Measurements from ENCODE around the gene MTHFSD. TPM values are rescaled to one million over a fixed set of nuclear protein-coding genes. Genes with fewer than 3 reads are reported as not detected.

Gene MTHFSD
- total RNA-seq, 1 experiment from 2014 or later, result 30.7 TPM

GRCh38 chr16:86597126-86597879 is 42.3 kb upstream of the MTHFSD start:
- H3K36me3 Mint-ChIP-seq (ENCODE audit: insufficient read depth, unreplicated experiment), result no peaks in the 10 kb centered on the region
- no peak for DNase-seq (ENCODE audit: unreplicated experiment)
- peaks cover 5% of the 10 kb centered on the region for H3K4me1 Mint-ChIP-seq (ENCODE audit: insufficient read depth, unreplicated experiment)
- POLR2A ChIA-PET, result no interaction called here
- no peak for TF ChIP-seq CTCF (IDR thresholded peaks at IDR 0.05; ENCODE audit: unreplicated experiment)
- no peak overlapping the region for H3K27ac Mint-ChIP-seq (ENCODE audit: low read depth, unreplicated experiment)
- CTCF ChIA-PET, result no interaction called here
- intact Hi-C loops (cut with micrococcal nuclease), result no loop called here
- H3K4me3 Mint-ChIP-seq (ENCODE audit: unreplicated experiment), result no peak overlapping the region
- H3K9me3 Mint-ChIP-seq (ENCODE audit: unreplicated experiment), result peaks cover 7% of the 10 kb centered on the region
- H3K27me3 Mint-ChIP-seq (ENCODE audit: insufficient read depth, unreplicated experiment), result no peaks in the 10 kb centered on the region
- BruUV-seq (replicated peaks), result no TSS peak

GRCh38 chr16:86595983-86596605 is 41.1 kb upstream of the MTHFSD start:
- intact Hi-C loops (cut with micrococcal nuclease), result no loop called here
- Mint-ChIP-seq H3K27ac (ENCODE audit: low read depth, unreplicated experiment) (no peak overlapping the region), H3K36me3 (ENCODE audit: insufficient read depth, unreplicated experiment) (no peaks in the 10 kb centered on the region), H3K4me1 (ENCODE audit: insufficient read depth, unreplicated experiment) (peaks cover 5% of the 10 kb centered on the region), H3K4me3 (ENCODE audit: unreplicated experiment) (no peak overlapping the region), H3K9me3 (ENCODE audit: unreplicated experiment) (peaks cover 12% of the 10 kb centered on the region), H3K27me3 (ENCODE audit: insufficient read depth, unreplicated experiment) (no peaks in the 10 kb centered on the region)
- BruUV-seq (replicated peaks), result no TSS peak
- ChIA-PET POLR2A (no interaction called here), CTCF (interaction anchor here (0.6 kb wide), 2 partner anchors 31 to 763 kb away, joined by 3 read pairs; no protein-coding TSS in a partner anchor)
- DNase-seq (ENCODE audit: unreplicated experiment), result no peak
- TF ChIP-seq CTCF (IDR thresholded peaks at IDR 0.05; ENCODE audit: unreplicated experiment), result no peak

- CTCF ChIA-PET, result no interaction called here
- intact Hi-C loops (cut with micrococcal nuclease), result loop anchor here (5.0 kb wide), 1 partner anchor 168 kb away; no protein-coding TSS in a partner anchor
- no peak overlapping the region for H3K27ac Mint-ChIP-seq (ENCODE audit: low read depth, unreplicated experiment)
- peaks cover 5% of the 10 kb centered on the region for H3K4me1 Mint-ChIP-seq (ENCODE audit: insufficient read depth, unreplicated experiment)
- no peak for TF ChIP-seq CTCF (IDR thresholded peaks at IDR 0.05; ENCODE audit: unreplicated experiment)
- H3K4me3 Mint-ChIP-seq (ENCODE audit: unreplicated experiment), result no peak overlapping the region
- no TSS peak for BruUV-seq (replicated peaks)
- peaks cover 14% of the 10 kb centered on the region for H3K9me3 Mint-ChIP-seq (ENCODE audit: unreplicated experiment)
- POLR2A ChIA-PET, result no interaction called here
- no peaks in the 10 kb centered on the region for H3K36me3 Mint-ChIP-seq (ENCODE audit: insufficient read depth, unreplicated experiment)
- DNase-seq (ENCODE audit: unreplicated experiment), result no peak
- H3K27me3 Mint-ChIP-seq (ENCODE audit: insufficient read depth, unreplicated experiment), result no peaks in the 10 kb centered on the region
Measured at GRCh38 chr16:86594721-86595120, 39.7 kb upstream of the MTHFSD start.

- Mint-ChIP-seq H3K36me3 (ENCODE audit: insufficient read depth, unreplicated experiment) (no peaks in the 10 kb centered on the region), H3K27ac (ENCODE audit: low read depth, unreplicated experiment) (no peak overlapping the region), H3K4me3 (ENCODE audit: unreplicated experiment) (no peak overlapping the region), H3K9me3 (ENCODE audit: unreplicated experiment) (peaks cover 14% of the 10 kb centered on the region), H3K27me3 (ENCODE audit: insufficient read depth, unreplicated experiment) (no peaks in the 10 kb centered on the region), H3K4me1 (ENCODE audit: insufficient read depth, unreplicated experiment) (peaks cover 5% of the 10 kb centered on the region)
- intact Hi-C loops (cut with micrococcal nuclease), result loop anchor here (5.0 kb wide), 1 partner anchor 168 kb away; no protein-coding TSS in a partner anchor
- ChIA-PET CTCF (interaction anchor here (0.6 to 1.5 kb wide), 2 partner anchors 469 to 875 kb away, joined by 3 to 6 read pairs; no protein-coding TSS in a partner anchor), POLR2A (no interaction called here)
- no peak for TF ChIP-seq CTCF (IDR thresholded peaks at IDR 0.05; ENCODE audit: unreplicated experiment)
- BruUV-seq (replicated peaks), result no TSS peak
- DNase-seq (ENCODE audit: unreplicated experiment), result no peak
Measured at GRCh38 chr16:86593913-86594620, 39.0 kb upstream of the MTHFSD start.
